Panc1 (cell line): ENCODE measurements around the gene MTMR2. TPM values are rescaled to one million over a fixed set of nuclear protein-coding genes. Genes with fewer than 3 reads are reported as not detected.
A peak's percentile ranks its signal among the peaks of the same experiment; 100 is the strongest.

Experiments used
- ATAC-seq: fragments of 200-7000 bp; cut with Tn5 transposase; 2 replicates; pipeline ENCODE4 v1.9.1; 2020; ENCODE audit warnings: mild to moderate bottlenecking, moderate library complexity
- BruUV-seq: library from RNA; stranded (reverse); fragments of 400-500 nt; replicated peaks from 2 replicates; lab custom pipeline; 2021; lab: Mats Ljungman, UMichigan
- CTCF ChIA-PET: fragments of 300-600 bp; sonication (Branson Sonifier 250); formaldehyde crosslinking; loops from one replicate; lab custom pipeline; 2022; ENCODE audit warnings: antibody characterized with exemption; lab: Charles Lee
- POLR2A ChIA-PET: fragments of 300-600 bp; sonication (Branson Sonifier 250); formaldehyde crosslinking; loops from one replicate; lab custom pipeline; 2022; ENCODE audit warnings: antibody characterized with exemption; lab: Charles Lee
- DNase-seq: peaks from one replicate; pipeline ENCODE4 v3.0.0-alpha.2; 2010; ENCODE audit warnings: low read depth, low spot score
- H3K27ac ChIP-seq: 2 replicates; pipeline ENCODE4 v1.5.1; 2011; ENCODE audit warnings: mild to moderate bottlenecking, low read length, inconsistent platforms
- H3K27me3 ChIP-seq: fragments of 200-500 bp; sonication (Bioruptor generic); 2 replicates; pipeline ENCODE4 v1.6.0; 2014; ENCODE audit warnings: low read length, inconsistent platforms; ENCODE audit not compliant: control insufficient read depth, insufficient read depth
- H3K36me3 ChIP-seq: fragments of 200-500 bp; sonication (Bioruptor generic); 2 replicates; pipeline ENCODE4 v1.5.1; 2014; ENCODE audit warnings: inconsistent platforms, mild to moderate bottlenecking, low read length, moderate library complexity; ENCODE audit not compliant: control insufficient read depth, insufficient read depth
- H3K4me1 ChIP-seq: 2 replicates; pipeline ENCODE4 v1.5.1; 2011; ENCODE audit warnings: inconsistent platforms, mild to moderate bottlenecking, low read length, moderate library complexity; ENCODE audit not compliant: control insufficient read depth, insufficient read depth
- H3K4me3 ChIP-seq, 2 experiments: 2 replicates each; pipeline ENCODE4 v1.5.1; 2011 to 2012; ENCODE audit warnings: low read depth in 2 of 2, low read length in 2 of 2, mild to moderate bottlenecking in 2 of 2, inconsistent platforms in 1 of 2, moderate library complexity in 1 of 2
- H3K9me3 ChIP-seq: fragments of 200-500 bp; sonication (Bioruptor generic); 2 replicates; pipeline ENCODE4 v1.5.1; 2014; ENCODE audit warnings: low read depth, mild to moderate bottlenecking, inconsistent platforms, low read length, moderate library complexity; ENCODE audit not compliant: control insufficient read depth, insufficient read depth
- POLR2AphosphoS5 ChIP-seq: IDR thresholded peaks from 2 replicates; pipeline ENCODE4 v1.6.1; 2012; ENCODE audit warnings: mild to moderate bottlenecking, low read depth, low read length, moderate library complexity
- REST ChIP-seq, 2 experiments: IDR thresholded peaks; 2 replicates each; pipeline ENCODE4 v1.6.1; 2011 to 2012; ENCODE audit warnings: low read depth in 2 of 2, control low read depth in 1 of 2, low read length in 1 of 2, mild to moderate bottlenecking in 1 of 2, moderate library complexity in 1 of 2; ENCODE audit not compliant: insufficient read depth in 1 of 2
- SIN3A ChIP-seq: IDR thresholded peaks from 2 replicates; pipeline ENCODE4 v1.6.1; 2012; ENCODE audit warnings: low read depth, mild to moderate bottlenecking, low read length, moderate library complexity, borderline replicate concordance; ENCODE audit not compliant: insufficient read depth
- TCF7L2 ChIP-seq: IDR thresholded peaks from 2 replicates; pipeline ENCODE4 v1.6.1; 2011; ENCODE audit warnings: mild to moderate bottlenecking, low read depth, low read length, inconsistent platforms
- in situ Hi-C: cut with HindIII; loops from 2 replicates; pipeline ENCODE4 v1.10.0; 2016; ENCODE audit warnings: low sequenced_read_pairs, low pct_unique_long_range_greater_than_20kb
- intact Hi-C: fragments of 100-400 bp; cut with micrococcal nuclease; formaldehyde crosslinking; loops from one replicate; pipeline ENCODE4 v1.10.0; 2022; ENCODE audit not compliant: unreplicated experiment
- total RNA-seq: library from RNA; stranded (reverse); gene quantifications from one replicate; pipeline ENCODE4 v1.2.1, GENCODE V29; 2021; ENCODE audit not compliant: unreplicated experiment
- TF ChIP-seq, protein P1 (sequence below): fragments of 450-650 bp; IDR thresholded peaks from 2 replicates; pipeline ENCODE4 v1.5.1; 2017; ENCODE audit warnings: mild to moderate bottlenecking

MTMR2 gene
- total RNA-seq, 1 experiment from 2014 or later = 44.8 TPM

DNA sequence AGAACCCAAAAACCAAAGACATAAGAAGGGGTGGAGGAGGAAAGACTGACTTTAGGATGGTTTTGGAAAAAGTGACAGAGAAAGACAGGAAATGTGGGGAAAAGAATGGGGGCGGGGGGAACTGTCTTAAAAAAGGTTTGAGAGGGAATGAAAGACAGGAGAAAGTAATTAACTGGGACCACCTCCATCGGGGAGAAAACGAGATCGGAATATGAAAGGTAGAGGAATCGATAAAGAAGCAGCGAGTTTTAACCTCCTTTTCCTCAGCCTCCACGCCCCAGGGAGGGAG, 524 bp downstream of the MTMR2 start:
- POLR2A ChIA-PET = interaction anchor here (0.8 kb wide), 1 partner anchor 418 kb away, joined by 5 read pairs; no protein-coding TSS in a partner anchor
- H3K36me3 ChIP-seq = no peaks in the 10 kb centered on the region; the same call in 1 of the 2 replicates
- H3K9me3 ChIP-seq = no peaks in the 10 kb centered on the region
- TF ChIP-seq SIN3A (no peak), POLR2AphosphoS5 (no peak), REST (IDR thresholded peaks at IDR 0.05; ENCODE audit: insufficient read depth in 1 of 2, low read depth in 2 of 2, low read length in 1 of 2) (no peak), TCF7L2 (no peak)
- TF ChIP-seq, protein P1, sequence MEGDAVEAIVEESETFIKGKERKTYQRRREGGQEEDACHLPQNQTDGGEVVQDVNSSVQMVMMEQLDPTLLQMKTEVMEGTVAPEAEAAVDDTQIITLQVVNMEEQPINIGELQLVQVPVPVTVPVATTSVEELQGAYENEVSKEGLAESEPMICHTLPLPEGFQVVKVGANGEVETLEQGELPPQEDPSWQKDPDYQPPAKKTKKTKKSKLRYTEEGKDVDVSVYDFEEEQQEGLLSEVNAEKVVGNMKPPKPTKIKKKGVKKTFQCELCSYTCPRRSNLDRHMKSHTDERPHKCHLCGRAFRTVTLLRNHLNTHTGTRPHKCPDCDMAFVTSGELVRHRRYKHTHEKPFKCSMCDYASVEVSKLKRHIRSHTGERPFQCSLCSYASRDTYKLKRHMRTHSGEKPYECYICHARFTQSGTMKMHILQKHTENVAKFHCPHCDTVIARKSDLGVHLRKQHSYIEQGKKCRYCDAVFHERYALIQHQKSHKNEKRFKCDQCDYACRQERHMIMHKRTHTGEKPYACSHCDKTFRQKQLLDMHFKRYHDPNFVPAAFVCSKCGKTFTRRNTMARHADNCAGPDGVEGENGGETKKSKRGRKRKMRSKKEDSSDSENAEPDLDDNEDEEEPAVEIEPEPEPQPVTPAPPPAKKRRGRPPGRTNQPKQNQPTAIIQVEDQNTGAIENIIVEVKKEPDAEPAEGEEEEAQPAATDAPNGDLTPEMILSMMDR = no peak
- CTCF ChIA-PET = no interaction called here
- H3K27ac ChIP-seq = peak overlapping the region; percentile 99
- peaks cover 29% of the 10 kb centered on the region for H3K4me1 ChIP-seq
- in situ Hi-C loops = no loop called here
- BruUV-seq = no TSS peak
- H3K27me3 ChIP-seq = no peaks in the 10 kb centered on the region
- DNase-seq = no peak
- intact Hi-C loops = loop anchor here (10.0 kb wide), 1 partner anchor 421 kb away; the partner anchor contains the start of gene MAML2
- ATAC-seq = no peak
- H3K4me3 ChIP-seq = peak overlapping the region; percentile 85 to 90

DNA sequence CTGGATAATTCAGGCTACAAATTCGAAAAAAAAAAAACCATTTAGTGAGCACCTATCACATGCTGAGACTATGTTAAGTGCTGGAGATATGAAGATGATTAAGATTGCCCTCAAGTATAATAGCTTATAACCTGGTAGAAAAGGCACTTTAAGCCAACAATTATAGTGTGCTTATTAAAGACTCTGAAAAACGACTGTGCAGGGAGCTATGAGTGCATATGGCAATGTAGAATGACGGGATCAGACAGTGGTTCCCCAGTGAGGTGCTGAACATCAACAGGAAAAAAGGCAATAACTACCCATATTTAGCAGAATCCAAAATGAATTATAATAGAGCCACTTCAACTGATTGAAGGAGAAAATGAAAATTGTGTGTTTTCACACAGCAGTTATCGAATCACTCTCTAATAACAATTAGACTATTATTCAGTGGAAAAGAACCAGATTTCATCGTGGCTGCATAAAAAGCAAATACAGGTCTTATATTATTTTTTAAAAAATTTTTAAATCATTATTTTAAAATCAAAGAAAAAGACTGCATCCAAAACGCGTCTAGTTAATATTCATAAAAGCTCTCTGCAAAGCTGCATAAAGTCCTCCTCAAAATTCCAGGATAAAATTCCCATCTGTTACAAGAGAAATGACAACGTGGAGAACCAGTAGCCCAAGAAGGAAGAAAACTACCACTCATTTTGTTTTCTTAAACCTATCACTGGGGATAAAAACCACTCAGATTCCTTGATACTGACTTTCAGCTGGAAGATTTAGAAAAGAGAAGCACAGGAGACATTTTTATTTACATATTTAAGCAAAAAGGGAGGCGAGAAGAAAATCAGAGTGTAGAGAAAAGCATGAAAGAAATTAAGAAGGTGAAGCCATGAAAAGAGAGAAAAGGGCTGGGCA, 1.1 kb downstream of the MTMR2 start:
- TSS peak; percentile 70 for BruUV-seq
- H3K27me3 ChIP-seq = no peaks in the 10 kb centered on the region
- no peaks in the 10 kb centered on the region; the same call in 1 of the 2 replicates for H3K36me3 ChIP-seq
- ChIA-PET POLR2A (no interaction called here), CTCF (no interaction called here)
- H3K4me1 ChIP-seq = peaks cover 29% of the 10 kb centered on the region
- TF ChIP-seq POLR2AphosphoS5 (no peak), SIN3A (no peak), REST (IDR thresholded peaks at IDR 0.05; ENCODE audit: insufficient read depth in 1 of 2, low read depth in 2 of 2, low read length in 1 of 2) (no peak), TCF7L2 (no peak)
- in situ Hi-C loops (no loop called here), intact Hi-C loops (loop anchor here (10.0 kb wide), 1 partner anchor 422 kb away; the partner anchor contains the start of gene MAML2)
- ATAC-seq = no peak
- DNase-seq = no peak
- H3K9me3 ChIP-seq = no peaks in the 10 kb centered on the region
- H3K27ac ChIP-seq = peak overlapping the region; percentile 99
- peak overlapping the region; percentile 85 to 90 for H3K4me3 ChIP-seq
